IMR-90 (cell line): ENCODE results near the gene MPG. TPM values are rescaled to one million over a fixed set of nuclear protein-coding genes. Genes with fewer than 3 reads are reported as not detected.

Source experiments
- ATAC-seq: fragments of 200-7000 bp; cut with Tn5 transposase; 2 replicates; pipeline ENCODE4 v1.9.1; 2020; ENCODE audit warnings: low read depth, mild to moderate bottlenecking, moderate library complexity
- BruUV-seq: library from RNA; stranded (reverse); fragments of 400-500 nt; replicated peaks from 2 replicates; lab custom pipeline; 2021; lab: Mats Ljungman, UMichigan
- CTCF ChIA-PET: fragments of 300-600 bp; formaldehyde crosslinking; extraction: SDS; loops from one replicate; lab custom pipeline; 2021; ENCODE audit warnings: antibody characterized with exemption; lab: Yijun Ruan, JAX
- POLR2A ChIA-PET: fragments of 300-600 bp; sonication (Branson Sonifier 250); formaldehyde crosslinking; loops from one replicate; lab custom pipeline; 2022; ENCODE audit warnings: antibody characterized with exemption; ENCODE audit not compliant: unreplicated experiment; lab: Charles Lee
- DNase-seq: peaks from one replicate; pipeline ENCODE4 v3.0.0; 2013
- H2AFZ ChIP-seq: replicated peaks from 2 replicates; pipeline ENCODE3; 2013; ENCODE audit warnings: low read length, mild to moderate bottlenecking; ENCODE audit not compliant: poor library complexity
- H2AK5ac ChIP-seq: 2 replicates; pipeline ENCODE4 v1.6.1; 2013; ENCODE audit warnings: low read depth, low read length, inconsistent platforms
- H2AK9ac ChIP-seq: replicated peaks from 2 replicates; pipeline ENCODE3; 2013; ENCODE audit warnings: mild to moderate bottlenecking, low read depth, low read length, moderate library complexity; ENCODE audit not compliant: poor library complexity
- H2BK120ac ChIP-seq: 2 replicates; pipeline ENCODE4 v1.6.1; 2013; ENCODE audit warnings: low read depth, low read length, inconsistent platforms
- H2BK15ac ChIP-seq: 3 replicates; pipeline ENCODE4 v1.6.1; 2013; ENCODE audit warnings: low read depth, low read length, inconsistent platforms
- H2BK20ac ChIP-seq: 2 replicates; pipeline ENCODE4 v1.6.1; 2013; ENCODE audit warnings: low read depth, mild to moderate bottlenecking, inconsistent platforms, low read length, moderate library complexity
- H2BK5ac ChIP-seq: 2 replicates; pipeline ENCODE4 v1.6.1; 2013; ENCODE audit warnings: mild to moderate bottlenecking, low read depth, low read length, inconsistent platforms; ENCODE audit not compliant: poor library complexity, severe bottlenecking
- H3K14ac ChIP-seq: replicated peaks from 2 replicates; pipeline ENCODE4 v1.6.1; 2013; ENCODE audit warnings: low read depth, low read length, inconsistent platforms
- H3K18ac ChIP-seq: 2 replicates; pipeline ENCODE4 v1.6.1; 2013; ENCODE audit warnings: low read depth, low read length, control low read depth
- H3K23ac ChIP-seq: 2 replicates; pipeline ENCODE4 v1.6.1; 2013; ENCODE audit warnings: low read depth, low read length, inconsistent platforms
- H3K27ac ChIP-seq: 2 replicates; pipeline ENCODE4 v1.5.1; 2013; ENCODE audit warnings: mild to moderate bottlenecking, control low read depth, low read length; ENCODE audit not compliant: insufficient read depth
- H3K27me3 ChIP-seq: 2 replicates; pipeline ENCODE4 v1.6.1; 2013; ENCODE audit warnings: low read length; ENCODE audit not compliant: control insufficient read depth, insufficient read depth
- H3K36me3 ChIP-seq: 2 replicates; pipeline ENCODE4 v1.6.1; 2013; ENCODE audit warnings: low read length, mixed read lengths; ENCODE audit not compliant: control insufficient read depth, insufficient read depth
- H3K4ac ChIP-seq: 2 replicates; pipeline ENCODE4 v1.6.1; 2013; ENCODE audit warnings: low read depth, low read length, inconsistent platforms
- H3K4me1 ChIP-seq: 2 replicates; pipeline ENCODE4 v1.6.1; 2013; ENCODE audit warnings: low read length, mixed read lengths; ENCODE audit not compliant: control insufficient read depth, insufficient read depth
- H3K4me2 ChIP-seq: 2 replicates; pipeline ENCODE4 v1.6.1; 2013; ENCODE audit warnings: low read depth, mild to moderate bottlenecking, control low read depth, low read length, moderate library complexity
- H3K4me3 ChIP-seq: 2 replicates; pipeline ENCODE4 v1.5.1; 2013; ENCODE audit warnings: low read depth, mild to moderate bottlenecking, control low read depth, low read length, moderate library complexity; ENCODE audit not compliant: insufficient read depth
- H3K56ac ChIP-seq: 2 replicates; pipeline ENCODE4 v1.6.1; 2013; ENCODE audit warnings: low read length, inconsistent platforms; ENCODE audit not compliant: insufficient read depth; ENCODE audit errors: extremely low read depth
- H3K79me1 ChIP-seq, 2 experiments: 2 replicates each; pipeline ENCODE4 v1.6.1; 2013; ENCODE audit warnings: low read length in 2 of 2, inconsistent platforms in 1 of 2, low read depth in 1 of 2
- H3K9ac ChIP-seq: 2 replicates; pipeline ENCODE4 v1.6.1; 2013; ENCODE audit warnings: low read depth, low read length, control low read depth
- H3K9me1 ChIP-seq: 2 replicates; pipeline ENCODE4 v1.6.1; 2013; ENCODE audit warnings: low read length, inconsistent platforms; ENCODE audit not compliant: insufficient read depth
- H3K9me3 ChIP-seq: 2 replicates; pipeline ENCODE4 v1.6.1; 2013; ENCODE audit warnings: low read length; ENCODE audit not compliant: control insufficient read depth, insufficient read depth
- H4K20me1 ChIP-seq: 2 replicates; pipeline ENCODE4 v1.6.1; 2013; ENCODE audit warnings: low read length, inconsistent platforms; ENCODE audit not compliant: insufficient read depth
- H4K5ac ChIP-seq: 2 replicates; pipeline ENCODE4 v1.6.1; 2013; ENCODE audit warnings: mild to moderate bottlenecking, low read depth, low read length, control low read depth
- H4K8ac ChIP-seq, 2 experiments: 2 replicates each; pipeline ENCODE4 v1.6.1; 2013; ENCODE audit warnings: low read depth in 2 of 2, low read length in 2 of 2, control low read depth in 1 of 2, inconsistent platforms in 1 of 2
- H4K91ac ChIP-seq: 2 replicates; pipeline ENCODE4 v1.6.1; 2013; ENCODE audit warnings: low read depth, low read length, inconsistent platforms; ENCODE audit not compliant: insufficient read depth
- BHLHE40 ChIP-seq: fragments of 150-350 bp; IDR thresholded peaks from 2 replicates; pipeline ENCODE4 v1.6.1; 2016; ENCODE audit warnings: mild to moderate bottlenecking, low read depth, low read length
- CHD1 ChIP-seq: IDR thresholded peaks from 2 replicates; pipeline ENCODE4 v1.6.1; 2012; ENCODE audit warnings: low read depth, low read length, improper control_type of control experiment
- MAFK ChIP-seq: IDR thresholded peaks from 2 replicates; pipeline ENCODE4 v1.6.1; 2012; ENCODE audit warnings: low read depth, low read length, improper control_type of control experiment
- MAZ ChIP-seq: IDR thresholded peaks from 2 replicates; pipeline ENCODE4 v1.6.1; 2012; ENCODE audit warnings: low read depth, mild to moderate bottlenecking, low read length, improper control_type of control experiment, moderate library complexity, borderline replicate concordance
- MXI1 ChIP-seq: IDR thresholded peaks from 2 replicates; pipeline ENCODE4 v1.6.1; 2012; ENCODE audit warnings: low read depth, mild to moderate bottlenecking, low read length, moderate library complexity, borderline replicate concordance
- NFE2L2 ChIP-seq: fragments of 150-350 bp; IDR thresholded peaks from 2 replicates; pipeline ENCODE4 v1.6.1; 2016; ENCODE audit warnings: low read depth, mild to moderate bottlenecking, low read length
- POLR2A ChIP-seq: IDR thresholded peaks from 2 replicates; pipeline ENCODE4 v1.6.1; 2012; ENCODE audit warnings: mild to moderate bottlenecking, low read depth, low read length
- RAD21 ChIP-seq: IDR thresholded peaks from 2 replicates; pipeline ENCODE4 v1.6.1; 2012; ENCODE audit warnings: low read length, improper control_type of control experiment
- RCOR1 ChIP-seq: IDR thresholded peaks from 2 replicates; pipeline ENCODE4 v1.6.1; 2012; ENCODE audit warnings: mild to moderate bottlenecking, low read length, improper control_type of control experiment; ENCODE audit not compliant: insufficient replicate concordance
- RFX5 ChIP-seq: IDR thresholded peaks from 2 replicates; pipeline ENCODE4 v1.8.0; 2012; ENCODE audit warnings: low read depth, mild to moderate bottlenecking, low read length, moderate library complexity
- SMC3 ChIP-seq: fragments of 150-350 bp; IDR thresholded peaks from 2 replicates; pipeline ENCODE4 v1.6.1; 2016; ENCODE audit warnings: low read depth, mild to moderate bottlenecking, antibody characterized with exemption, low read length, moderate library complexity
- WGBS, 2 experiments: methylation state at CpG; one replicate each; pipeline versions ENCODE4 v1.1.5 to v1.1.7; 2013; ENCODE audit warnings: missing lambda C conversion rate in 2 of 2; ENCODE audit not compliant: insufficient read length in 1 of 2; ENCODE audit errors: extremely low coverage in 2 of 2; 5-methylcytosine and 5-hydroxymethylcytosine counted together
- dilution Hi-C: fragments of 300-500 bp; cut with HindIII; formaldehyde crosslinking; loops from one replicate; pipeline ENCODE4 v1.14.3; 2018; ENCODE audit warnings: low sequenced_read_pairs; ENCODE audit not compliant: unreplicated experiment
- in situ Hi-C: fragments of 300-500 bp; cut with MboI; formaldehyde crosslinking; loops from 3 replicates; pipeline ENCODE4 v1.14.3; 2019; ENCODE audit warnings: low sequenced_read_pairs, inconsistent platforms, mixed read lengths
- intact Hi-C: fragments of 100-400 bp; cut with micrococcal nuclease; formaldehyde crosslinking; loops from 2 replicates; pipeline ENCODE4 v1.10.0; 2022
- polyA plus RNA-seq, 3 experiments: library from polyadenylated mRNA; depleted of rRNA; stranded (reverse); fragments of >200 nt; gene quantifications; 2 replicates each; pipeline ENCODE4 v1.2.3, GENCODE V29; 2012; ENCODE audit warnings: low replicate concordance in 1 of 3
- total RNA-seq: library from RNA; depleted of rRNA; stranded (reverse); fragments of >200 nt; gene quantifications from 2 replicates; pipeline ENCODE4 v1.2.3, GENCODE V29; 2012
- TF ChIP-seq, protein P1 (sequence below): fragments of 150-350 bp; IDR thresholded peaks from 2 replicates; pipeline ENCODE4 v1.6.1; 2016; ENCODE audit warnings: low read depth, mild to moderate bottlenecking, low read length, moderate library complexity, borderline replicate concordance
- TF ChIP-seq, protein P2 (sequence below): conservative IDR thresholded peaks from 2 replicates; pipeline ENCODE4 v1.5.1; 2012; ENCODE audit warnings: mild to moderate bottlenecking, low read depth, low read length, improper control_type of control experiment

MPG gene
- total and polyA plus RNA-seq, 2 of the 4 experiments (the other 2 are of a cell fraction) = 66.7 to 135 TPM

- in situ Hi-C loops (no loop called here), dilution Hi-C loops (no loop called here), intact Hi-C loops (no loop called here)
- 0 out of 2 replicates have a peak, but pooled peaks cover 3% of the 10 kb centered on the region for H3K9me1 ChIP-seq
- DNase-seq = no peak
- H4K5ac ChIP-seq = no peak overlapping the region
- H2BK15ac ChIP-seq = no peak overlapping the region
- H2BK20ac ChIP-seq = no peak overlapping the region
- H3K14ac ChIP-seq = no peak overlapping the region
- H3K4me2 ChIP-seq = no peak overlapping the region
- no peak overlapping the region for H2AK9ac ChIP-seq
- H2BK5ac ChIP-seq = no peak overlapping the region
- no peak overlapping the region for H3K18ac ChIP-seq
- H2BK120ac ChIP-seq = no peak overlapping the region
- 90% methylated on average over 2 of the region's 11 CpGs; no CpG with 5 or more reads in 1 of the 2 experiments for WGBS, 2 experiments
- no peaks in the 10 kb centered on the region for H3K9me3 ChIP-seq
- H3K23ac ChIP-seq = no peak overlapping the region
- H3K9ac ChIP-seq = no peak overlapping the region
- TF ChIP-seq BHLHE40 = no peak
- TF ChIP-seq POLR2A = no peak
- TF ChIP-seq SMC3 = no peak
- TF ChIP-seq, protein P1, sequence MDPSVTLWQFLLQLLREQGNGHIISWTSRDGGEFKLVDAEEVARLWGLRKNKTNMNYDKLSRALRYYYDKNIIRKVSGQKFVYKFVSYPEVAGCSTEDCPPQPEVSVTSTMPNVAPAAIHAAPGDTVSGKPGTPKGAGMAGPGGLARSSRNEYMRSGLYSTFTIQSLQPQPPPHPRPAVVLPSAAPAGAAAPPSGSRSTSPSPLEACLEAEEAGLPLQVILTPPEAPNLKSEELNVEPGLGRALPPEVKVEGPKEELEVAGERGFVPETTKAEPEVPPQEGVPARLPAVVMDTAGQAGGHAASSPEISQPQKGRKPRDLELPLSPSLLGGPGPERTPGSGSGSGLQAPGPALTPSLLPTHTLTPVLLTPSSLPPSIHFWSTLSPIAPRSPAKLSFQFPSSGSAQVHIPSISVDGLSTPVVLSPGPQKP = no peak
- no peak for TF ChIP-seq RCOR1
- no peak for TF ChIP-seq MXI1
- TF ChIP-seq MAFK = no peak
- TF ChIP-seq, protein P2, sequence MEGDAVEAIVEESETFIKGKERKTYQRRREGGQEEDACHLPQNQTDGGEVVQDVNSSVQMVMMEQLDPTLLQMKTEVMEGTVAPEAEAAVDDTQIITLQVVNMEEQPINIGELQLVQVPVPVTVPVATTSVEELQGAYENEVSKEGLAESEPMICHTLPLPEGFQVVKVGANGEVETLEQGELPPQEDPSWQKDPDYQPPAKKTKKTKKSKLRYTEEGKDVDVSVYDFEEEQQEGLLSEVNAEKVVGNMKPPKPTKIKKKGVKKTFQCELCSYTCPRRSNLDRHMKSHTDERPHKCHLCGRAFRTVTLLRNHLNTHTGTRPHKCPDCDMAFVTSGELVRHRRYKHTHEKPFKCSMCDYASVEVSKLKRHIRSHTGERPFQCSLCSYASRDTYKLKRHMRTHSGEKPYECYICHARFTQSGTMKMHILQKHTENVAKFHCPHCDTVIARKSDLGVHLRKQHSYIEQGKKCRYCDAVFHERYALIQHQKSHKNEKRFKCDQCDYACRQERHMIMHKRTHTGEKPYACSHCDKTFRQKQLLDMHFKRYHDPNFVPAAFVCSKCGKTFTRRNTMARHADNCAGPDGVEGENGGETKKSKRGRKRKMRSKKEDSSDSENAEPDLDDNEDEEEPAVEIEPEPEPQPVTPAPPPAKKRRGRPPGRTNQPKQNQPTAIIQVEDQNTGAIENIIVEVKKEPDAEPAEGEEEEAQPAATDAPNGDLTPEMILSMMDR = no peak
- no peak for TF ChIP-seq RFX5
- no peak for TF ChIP-seq RAD21
- TF ChIP-seq NFE2L2 = no peak
- no peak for TF ChIP-seq MAZ
- TF ChIP-seq CHD1 = no peak
- ChIA-PET CTCF (no interaction called here), POLR2A (no interaction called here)
- peaks cover 13 to 59% of the 10 kb centered on the region in 2 experiments for H3K79me1 ChIP-seq
- H4K8ac ChIP-seq = no peak overlapping the region
- BruUV-seq = no TSS peak
- no peak overlapping the region for H3K56ac ChIP-seq
- no peaks in the 10 kb centered on the region for H3K4me1 ChIP-seq
- no peak overlapping the region for H2AK5ac ChIP-seq
- H3K27ac ChIP-seq = no peak overlapping the region
- no peak for ATAC-seq
- H3K36me3 ChIP-seq = peaks cover 95% of the 10 kb centered on the region
- no peak overlapping the region for H3K4me3 ChIP-seq
- no peak overlapping the region for H2AFZ ChIP-seq
- H3K4ac ChIP-seq = no peak overlapping the region
- H3K27me3 ChIP-seq = no peaks in the 10 kb centered on the region
- peaks cover 60% of the 10 kb centered on the region for H4K20me1 ChIP-seq
- no peak overlapping the region for H4K91ac ChIP-seq
Observed at GRCh38 chr16:60166-60565, 17.9 kb upstream of the MPG start.
